Left ventricle myocardium inferior (tissue), 1 donor: ENCODE results near the gene SVOPL. TPM values are rescaled to one million over a fixed set of nuclear protein-coding genes. Genes with fewer than 3 reads are reported as not detected.
A peak's percentile ranks its signal among the peaks of the same experiment; 100 is the strongest.

Experiments
- DNase-seq: peaks from one replicate; pipeline ENCODE4 v3.0.0-alpha.2; 2020
- H3K27ac ChIP-seq: fragments of 200-600 bp; replicated peaks from 2 replicates; pipeline ENCODE4 v1.8.0; 2021
- H3K27me3 ChIP-seq: fragments of 200-600 bp; 2 replicates; pipeline ENCODE4 v1.8.0; 2021; ENCODE audit warnings: low read depth
- H3K36me3 ChIP-seq: fragments of 200-600 bp; 2 replicates; pipeline ENCODE4 v1.8.0; 2021
- H3K4me1 ChIP-seq: fragments of 200-600 bp; 2 replicates; pipeline ENCODE4 v1.8.0; 2021
- H3K4me3 ChIP-seq: fragments of 200-600 bp; 2 replicates; pipeline ENCODE4 v1.8.0; 2021; ENCODE audit warnings: mild to moderate bottlenecking, moderate library complexity
- H3K9me3 ChIP-seq: fragments of 200-600 bp; replicated peaks from 2 replicates; pipeline ENCODE4 v1.8.0; 2021
- intact Hi-C: fragments of 100-400 bp; cut with micrococcal nuclease; formaldehyde crosslinking; loops from one replicate; pipeline ENCODE4 v1.11.0; 2022
- total RNA-seq: library from RNA; stranded (reverse); fragmentation: NEBNext Ultra II Directional; extraction: Animal tissue kit (Norgen Biotek cat#: 25700); gene quantifications from one replicate; pipeline ENCODE4 v1.2.1, GENCODE V29; 2021
- TF ChIP-seq, protein P1 (sequence below): fragments of 200-600 bp; IDR thresholded peaks from 2 replicates; pipeline ENCODE4 v1.8.0; 2021; ENCODE audit warnings: antibody characterized with exemption, mild to moderate bottlenecking, borderline replicate concordance
- donor health status: DM: no; HTN: yes; CAD: no; lungs with severe emphysema.

Gene SVOPL
- total RNA-seq, 1 donor from 2014 or later, result not detected

GRCh38 chr7:138665669-138666140 lies 35.5 kb downstream of the SVOPL start:
- intact Hi-C loops, result no loop called here
- H3K9me3 ChIP-seq, result no peaks in the 10 kb centered on the region
- DNase-seq, result no peak
- H3K27ac ChIP-seq, result no peak overlapping the region
- TF ChIP-seq, protein P1, sequence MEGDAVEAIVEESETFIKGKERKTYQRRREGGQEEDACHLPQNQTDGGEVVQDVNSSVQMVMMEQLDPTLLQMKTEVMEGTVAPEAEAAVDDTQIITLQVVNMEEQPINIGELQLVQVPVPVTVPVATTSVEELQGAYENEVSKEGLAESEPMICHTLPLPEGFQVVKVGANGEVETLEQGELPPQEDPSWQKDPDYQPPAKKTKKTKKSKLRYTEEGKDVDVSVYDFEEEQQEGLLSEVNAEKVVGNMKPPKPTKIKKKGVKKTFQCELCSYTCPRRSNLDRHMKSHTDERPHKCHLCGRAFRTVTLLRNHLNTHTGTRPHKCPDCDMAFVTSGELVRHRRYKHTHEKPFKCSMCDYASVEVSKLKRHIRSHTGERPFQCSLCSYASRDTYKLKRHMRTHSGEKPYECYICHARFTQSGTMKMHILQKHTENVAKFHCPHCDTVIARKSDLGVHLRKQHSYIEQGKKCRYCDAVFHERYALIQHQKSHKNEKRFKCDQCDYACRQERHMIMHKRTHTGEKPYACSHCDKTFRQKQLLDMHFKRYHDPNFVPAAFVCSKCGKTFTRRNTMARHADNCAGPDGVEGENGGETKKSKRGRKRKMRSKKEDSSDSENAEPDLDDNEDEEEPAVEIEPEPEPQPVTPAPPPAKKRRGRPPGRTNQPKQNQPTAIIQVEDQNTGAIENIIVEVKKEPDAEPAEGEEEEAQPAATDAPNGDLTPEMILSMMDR, result no peak
- H3K36me3 ChIP-seq, result no peaks in the 10 kb centered on the region
- H3K4me3 ChIP-seq, result no peak overlapping the region
- peaks cover 76% of the 10 kb centered on the region for H3K27me3 ChIP-seq
- H3K4me1 ChIP-seq, result no peaks in the 10 kb centered on the region

- H3K27ac ChIP-seq, result no peak overlapping the region
- TF ChIP-seq, protein P1, result no peak
- no peaks in the 10 kb centered on the region for H3K4me1 ChIP-seq
- H3K36me3 ChIP-seq, result no peaks in the 10 kb centered on the region
- no peak for DNase-seq
- H3K9me3 ChIP-seq, result no peaks in the 10 kb centered on the region
- H3K27me3 ChIP-seq, result peaks cover 79% of the 10 kb centered on the region
- intact Hi-C loops, result no loop called here
- H3K4me3 ChIP-seq, result no peak overlapping the region
These were observed 35.9 kb downstream of the SVOPL start for GRCh38 chr7:138665249-138665648.

- no peak overlapping the region for H3K27ac ChIP-seq
- peak overlapping the region; percentile 53 for H3K4me3 ChIP-seq
- TF ChIP-seq, protein P1, result no peak
- no peak for DNase-seq
- intact Hi-C loops, result no loop called here
- H3K4me1 ChIP-seq, result no peaks in the 10 kb centered on the region
- H3K27me3 ChIP-seq, result peaks cover 83% of the 10 kb centered on the region
- no peaks in the 10 kb centered on the region for H3K36me3 ChIP-seq
- H3K9me3 ChIP-seq, result no peaks in the 10 kb centered on the region
These were observed 37.1 kb downstream of the SVOPL start for GRCh38 chr7:138663725-138664710.

GRCh38 chr7:138662991-138663320 lies 38.2 kb downstream of the SVOPL start:
- DNase-seq, result no peak
- peaks cover 73% of the 10 kb centered on the region for H3K27me3 ChIP-seq
- H3K4me3 ChIP-seq, result no peak overlapping the region
- TF ChIP-seq, protein P1, result no peak
- H3K9me3 ChIP-seq, result no peaks in the 10 kb centered on the region
- intact Hi-C loops, result no loop called here
- no peak overlapping the region for H3K27ac ChIP-seq
- H3K4me1 ChIP-seq, result no peaks in the 10 kb centered on the region
- no peaks in the 10 kb centered on the region for H3K36me3 ChIP-seq

GRCh38 chr7:138662076-138662990 lies 38.8 kb downstream of the SVOPL start:
- no peaks in the 10 kb centered on the region for H3K36me3 ChIP-seq
- no peaks in the 10 kb centered on the region for H3K4me1 ChIP-seq
- TF ChIP-seq, protein P1, result no peak
- H3K27ac ChIP-seq, result no peak overlapping the region
- peaks cover 71% of the 10 kb centered on the region for H3K27me3 ChIP-seq
- no peak overlapping the region for H3K4me3 ChIP-seq
- no peaks in the 10 kb centered on the region for H3K9me3 ChIP-seq
- intact Hi-C loops, result no loop called here
- no peak for DNase-seq
